Kidney (tissue), 14 donors: ENCODE results near the gene MARCHF10. TPM values are rescaled to one million over a fixed set of nuclear protein-coding genes. Genes with fewer than 3 reads are reported as not detected.
"Not testable (repeated sequence)": the region's sequence is repeated elsewhere in the genome, so short reads cannot be mapped to it uniquely, and the experiment has no call there.

Experiments used
- DNase-seq, 5 donors: peaks; one replicate each; pipeline ENCODE4 v3.0.0-alpha.2; 2013 to 2020
- FAIRE-seq: peaks from 2 replicates; lab custom pipeline; 2012; peaks lifted over from hg19 to GRCh38; lab: Jason Lieb, UNC
- H3K27ac ChIP-seq, 2 donors: one replicate each; pipeline ENCODE4 v1.7.0; 2013; ENCODE audit warnings: low read depth in 2 of 2, low read length in 2 of 2, inconsistent platforms in 1 of 2
- H3K27me3 ChIP-seq: one replicate; pipeline ENCODE4 v1.7.1; 2013; ENCODE audit warnings: low read length, inconsistent platforms; ENCODE audit not compliant: control insufficient read depth, insufficient read depth
- H3K36me3 ChIP-seq, 3 donors: one replicate each; pipeline versions ENCODE4 v1.7.0 to v1.7.1; 2013; ENCODE audit warnings: low read length in 3 of 3, control low read depth in 1 of 3, inconsistent platforms in 1 of 3; ENCODE audit not compliant: insufficient read depth in 3 of 3, control insufficient read depth in 2 of 3
- H3K4me1 ChIP-seq, 3 donors: one replicate each; pipeline versions ENCODE4 v1.7.0 to v1.7.1; 2013; ENCODE audit warnings: low read length in 3 of 3, inconsistent platforms in 1 of 3, low read depth in 1 of 3; ENCODE audit not compliant: control insufficient read depth in 2 of 3, insufficient read depth in 2 of 3
- H3K4me3 ChIP-seq, 3 donors: one replicate each; pipeline versions ENCODE4 v1.7.0 to v1.8.1; 2013; ENCODE audit warnings: low read length in 3 of 3, control low read depth in 1 of 3, inconsistent platforms in 1 of 3
- H3K9ac ChIP-seq, 3 donors: one replicate each; pipeline versions ENCODE4 v1.7.0 to v1.7.1; 2013; ENCODE audit warnings: low read length in 3 of 3, control low read depth in 1 of 3, inconsistent platforms in 1 of 3
- H3K9me3 ChIP-seq, 3 donors: one replicate each; pipeline versions ENCODE4 v1.7.0 to v1.7.1; 2013; ENCODE audit warnings: low read length in 3 of 3, control low read depth in 1 of 3, inconsistent platforms in 1 of 3; ENCODE audit not compliant: control insufficient read depth in 2 of 3, insufficient read depth in 1 of 3
- CTCF ChIP-seq: IDR thresholded peaks from 3 replicates; pipeline ENCODE4 v1.5.1; 2012; ENCODE audit warnings: mild to moderate bottlenecking, moderate library complexity, borderline replicate concordance; ENCODE audit not compliant: insufficient read depth; ENCODE audit errors: extremely low read depth
- intact Hi-C: fragments of 100-400 bp; cut with DNase I; formaldehyde crosslinking; loops from one replicate; pipeline ENCODE4 v1.11.1; 2022
- polyA plus RNA-seq: library from polyadenylated mRNA; stranded (reverse); fragments of 350-450 nt; fragmentation: Illumina TruSeq; extraction: RNeasy Lipid Tissue Mini Kit (QIAGEN cat#74804); gene quantifications from one replicate; pipeline ENCODE4 v1.2.3, GENCODE V29; 2014; ENCODE audit warnings: low read depth, low replicate concordance; ENCODE audit not compliant: insufficient read depth
- total RNA-seq: library from RNA; stranded (reverse); fragmentation: NEBNext Ultra II Directional; extraction: Animal tissue kit (Norgen Biotek cat#: 25700); gene quantifications from one replicate; pipeline ENCODE4 v1.2.1, GENCODE V29; 2021
- donor health status: control.
- donor health status: control.
- donor health status: control.
- donor health status: control.
- donor health status: control.
- donor health status: DM: yes; HTN: yes; CAD: no.
- donor health status: Normal renal cell carcinoma (clear cell type).

Gene MARCHF10
- total and polyA plus RNA-seq, 2 donors from 2014 or later, result 0.66 to 6.3 TPM

GRCh38 chr17:62696726-62697490 lies 111.2 kb downstream of the MARCHF10 start:
- intact Hi-C loops, result no loop called here
- no peak overlapping the region for H3K4me3 ChIP-seq
- no peaks in the 10 kb centered on the region for H3K9me3 ChIP-seq
- no peaks in the 10 kb centered on the region for H3K36me3 ChIP-seq
- no peak for FAIRE-seq
- no peaks in the 10 kb centered on the region for H3K4me1 ChIP-seq
- H3K27ac ChIP-seq, result no peak overlapping the region
- TF ChIP-seq CTCF, result no peak
- no peaks in the 10 kb centered on the region for H3K27me3 ChIP-seq
- H3K9ac ChIP-seq, result no peak overlapping the region
- no peak for DNase-seq

GRCh38 chr17:62696256-62696655 lies 111.9 kb downstream of the MARCHF10 start:
- no peak for TF ChIP-seq CTCF
- H3K27ac ChIP-seq, result no peak overlapping the region
- H3K36me3 ChIP-seq, result no peaks in the 10 kb centered on the region
- no peaks in the 10 kb centered on the region for H3K27me3 ChIP-seq
- intact Hi-C loops, result no loop called here
- no peak for FAIRE-seq
- no peak for DNase-seq
- H3K9ac ChIP-seq, result no peak overlapping the region
- H3K9me3 ChIP-seq, result no peaks in the 10 kb centered on the region
- no peak overlapping the region for H3K4me3 ChIP-seq
- H3K4me1 ChIP-seq, result no peaks in the 10 kb centered on the region

GRCh38 chr17:62695093-62695738 lies 112.9 kb downstream of the MARCHF10 start:
- H3K9ac ChIP-seq, H3K9me3 ChIP-seq, H3K27me3 ChIP-seq, FAIRE-seq, DNase-seq, H3K36me3 ChIP-seq, H3K4me1 ChIP-seq, intact Hi-C loops, H3K4me3 ChIP-seq: not testable (repeated sequence)
- peak overlapping the region in 1 of 2 donors; percentile 3 for H3K27ac ChIP-seq

- Histone ChIP-seq H3K27ac (no peak overlapping the region), H3K9me3 (no peaks in the 10 kb centered on the region), H3K4me3 (no peak overlapping the region), H3K27me3 (no peaks in the 10 kb centered on the region), H3K9ac (no peak overlapping the region), H3K4me1 (no peaks in the 10 kb centered on the region), H3K36me3 (no peaks in the 10 kb centered on the region)
- TF ChIP-seq CTCF, result no peak
- DNase-seq (no peak), FAIRE-seq (no peak)
- intact Hi-C loops, result no loop called here
Measured at GRCh38 chr17:62693616-62694409, 114.3 kb downstream of the MARCHF10 start.
